OCI-LY1 (cell line): ENCODE data around the gene FOXN3.

Experiments used
- H2AFZ ChIP-seq: fragments of 200-600 bp; sonication (generic), shearing (Covaris generic); 2 replicates; pipeline ENCODE4 v1.6.0; 2014; ENCODE audit warnings: antibody characterized with exemption, mild to moderate bottlenecking, low read length
- H3F3A ChIP-seq: fragments of 200-600 bp; sonication (generic), shearing (Covaris generic); 2 replicates; pipeline ENCODE4 v1.6.0; 2014; ENCODE audit warnings: mild to moderate bottlenecking, antibody characterized with exemption, low read length, moderate library complexity; ENCODE audit not compliant: insufficient read depth
- H3K27ac ChIP-seq: fragments of 200-600 bp; sonication (generic); 2 replicates; pipeline ENCODE4 v1.5.1; 2014; ENCODE audit warnings: low read length, mixed run types, mild to moderate bottlenecking, low read depth; ENCODE audit not compliant: poor library complexity, severe bottlenecking
- H3K27me3 ChIP-seq: fragments of 200-600 bp; sonication (generic); 2 replicates; pipeline ENCODE4 v1.6.0; 2014; ENCODE audit warnings: antibody characterized with exemption, mild to moderate bottlenecking, low read length, moderate library complexity; ENCODE audit not compliant: insufficient read depth
- H3K36me3 ChIP-seq: fragments of 200-600 bp; sonication (generic); 2 replicates; pipeline ENCODE4 v1.6.1; 2014; ENCODE audit warnings: mild to moderate bottlenecking, antibody characterized with exemption, low read length, moderate library complexity, mixed read lengths; ENCODE audit not compliant: insufficient read depth
- H3K4me1 ChIP-seq: fragments of 200-600 bp; sonication (generic); 2 replicates; pipeline ENCODE4 v1.5.1; 2014; ENCODE audit warnings: mild to moderate bottlenecking, low read length, moderate library complexity; ENCODE audit not compliant: insufficient read depth, severe bottlenecking
- H3K4me2 ChIP-seq: fragments of 200-600 bp; sonication (generic), shearing (Covaris generic); 2 replicates; pipeline ENCODE4 v1.6.1; 2014; ENCODE audit warnings: low read length
- H3K4me3 ChIP-seq: fragments of 200-600 bp; sonication (generic); 2 replicates; pipeline ENCODE4 v1.5.1; 2014; ENCODE audit warnings: low read length, low read depth, mild to moderate bottlenecking, mixed read lengths; ENCODE audit not compliant: poor library complexity, severe bottlenecking
- H3K79me2 ChIP-seq: fragments of 200-600 bp; shearing (Covaris generic); 2 replicates; pipeline ENCODE4 v1.6.1; 2016; ENCODE audit warnings: mixed run types, low read length, mixed read lengths; ENCODE audit not compliant: insufficient read depth
- H3K9ac ChIP-seq: fragments of 200-600 bp; sonication (generic), shearing (Covaris generic); 2 replicates; pipeline ENCODE4 v1.6.1; 2014; ENCODE audit warnings: mild to moderate bottlenecking, low read length, mixed read lengths
- H3K9me2 ChIP-seq: fragments of 200-600 bp; sonication (generic), shearing (Covaris generic); 2 replicates; pipeline ENCODE4 v1.6.1; 2014; ENCODE audit warnings: low read depth, mild to moderate bottlenecking, low read length, mixed read lengths
- H3K9me3 ChIP-seq: fragments of 200-600 bp; shearing (Covaris generic); 2 replicates; pipeline ENCODE4 v1.6.1; 2014; ENCODE audit warnings: low read length, mixed read lengths
- H4K20me1 ChIP-seq: fragments of 200-600 bp; sonication (generic), shearing (Covaris generic); 2 replicates; pipeline ENCODE4 v1.6.0; 2016; ENCODE audit warnings: mild to moderate bottlenecking, low read length; ENCODE audit not compliant: insufficient read depth
- EZH2 ChIP-seq: fragments of 200-600 bp; sonication (generic), shearing (Covaris generic); IDR thresholded peaks from 2 replicates; pipeline ENCODE4 v1.8.0; 2017; ENCODE audit warnings: borderline replicate concordance, mixed run types, mild to moderate bottlenecking, antibody characterized with exemption, low read length, moderate library complexity, mixed read lengths
- TF ChIP-seq, protein P1 (sequence below): fragments of 200-600 bp; sonication (generic), shearing (Covaris generic); IDR thresholded peaks from 2 replicates; pipeline ENCODE4 v1.5.1; 2017; ENCODE audit warnings: mild to moderate bottlenecking, antibody characterized with exemption, low read length, moderate library complexity, mixed read lengths

Gene FOXN3

DNA sequence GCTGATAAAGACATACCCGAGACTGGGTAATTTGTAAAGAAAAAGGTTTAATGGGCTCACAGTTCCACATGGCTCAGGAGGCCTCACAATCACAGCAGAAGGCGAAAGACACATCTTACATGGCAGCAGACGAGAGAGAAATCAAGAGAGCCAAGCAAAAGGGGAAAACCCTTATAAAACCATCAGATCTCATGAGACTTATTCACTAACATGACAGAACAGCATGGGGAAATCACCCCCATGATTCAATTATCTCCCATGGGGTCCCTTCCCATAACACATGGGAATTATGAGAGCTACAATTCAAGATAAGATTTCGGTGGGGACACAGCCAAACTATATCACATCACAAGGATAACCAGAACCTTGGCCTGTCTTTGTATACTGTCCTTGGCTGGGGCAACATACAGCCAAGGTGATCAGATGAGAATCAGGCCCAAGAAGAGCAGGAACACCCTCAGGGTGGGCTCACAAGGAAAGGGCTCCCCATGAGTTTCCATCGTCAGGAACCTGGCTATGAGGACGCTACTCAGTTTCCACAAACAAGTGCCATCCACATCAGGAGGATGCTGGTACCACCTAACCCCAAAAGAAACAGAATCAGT lies 152.7 kb downstream of the FOXN3 start:
- H4K20me1 ChIP-seq, result no peaks in the 10 kb centered on the region
- H3K36me3 ChIP-seq, result no peaks in the 10 kb centered on the region
- no peak overlapping the region for H3K4me3 ChIP-seq
- no peak overlapping the region for H3K9ac ChIP-seq
- H3K4me2 ChIP-seq, result no peak overlapping the region
- H3F3A ChIP-seq, result no peaks in the 10 kb centered on the region
- H3K79me2 ChIP-seq, result no peaks in the 10 kb centered on the region
- no peak overlapping the region for H2AFZ ChIP-seq
- H3K4me1 ChIP-seq, result peaks cover 38% of the 10 kb centered on the region
- no peaks in the 10 kb centered on the region for H3K27me3 ChIP-seq
- no peaks in the 10 kb centered on the region for H3K9me2 ChIP-seq
- H3K9me3 ChIP-seq, result no peaks in the 10 kb centered on the region
- TF ChIP-seq, protein P1, sequence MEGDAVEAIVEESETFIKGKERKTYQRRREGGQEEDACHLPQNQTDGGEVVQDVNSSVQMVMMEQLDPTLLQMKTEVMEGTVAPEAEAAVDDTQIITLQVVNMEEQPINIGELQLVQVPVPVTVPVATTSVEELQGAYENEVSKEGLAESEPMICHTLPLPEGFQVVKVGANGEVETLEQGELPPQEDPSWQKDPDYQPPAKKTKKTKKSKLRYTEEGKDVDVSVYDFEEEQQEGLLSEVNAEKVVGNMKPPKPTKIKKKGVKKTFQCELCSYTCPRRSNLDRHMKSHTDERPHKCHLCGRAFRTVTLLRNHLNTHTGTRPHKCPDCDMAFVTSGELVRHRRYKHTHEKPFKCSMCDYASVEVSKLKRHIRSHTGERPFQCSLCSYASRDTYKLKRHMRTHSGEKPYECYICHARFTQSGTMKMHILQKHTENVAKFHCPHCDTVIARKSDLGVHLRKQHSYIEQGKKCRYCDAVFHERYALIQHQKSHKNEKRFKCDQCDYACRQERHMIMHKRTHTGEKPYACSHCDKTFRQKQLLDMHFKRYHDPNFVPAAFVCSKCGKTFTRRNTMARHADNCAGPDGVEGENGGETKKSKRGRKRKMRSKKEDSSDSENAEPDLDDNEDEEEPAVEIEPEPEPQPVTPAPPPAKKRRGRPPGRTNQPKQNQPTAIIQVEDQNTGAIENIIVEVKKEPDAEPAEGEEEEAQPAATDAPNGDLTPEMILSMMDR, result no peak
- TF ChIP-seq EZH2, result no peak
- no peak overlapping the region for H3K27ac ChIP-seq

DNA sequence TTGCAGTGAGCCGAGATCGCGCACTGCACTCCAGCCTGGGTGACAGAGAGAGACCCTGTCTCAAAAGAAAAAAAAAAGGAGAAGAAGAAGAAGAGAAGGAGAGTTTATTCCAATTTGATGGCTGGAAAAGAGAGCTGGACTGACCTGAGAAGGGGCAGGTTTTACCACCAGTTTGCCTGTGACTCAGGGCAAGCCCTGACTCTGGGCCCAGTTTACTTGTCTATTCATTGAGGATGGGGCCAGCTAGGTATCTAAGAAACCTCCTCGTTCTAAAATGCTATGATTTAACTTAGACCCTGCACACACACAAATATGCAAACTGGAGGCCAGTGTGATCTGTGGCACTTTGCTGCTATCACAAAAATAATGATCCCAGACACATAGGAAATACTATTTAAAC lies 155.0 kb downstream of the FOXN3 start:
- Histone ChIP-seq H3K4me3 (no peak overlapping the region), H3K4me2 (no peak overlapping the region), H3K79me2 (no peaks in the 10 kb centered on the region), H3K27me3 (no peaks in the 10 kb centered on the region), H3K9me2 (no peaks in the 10 kb centered on the region), H3K9ac (no peak overlapping the region), H2AFZ (no peak overlapping the region), H4K20me1 (no peaks in the 10 kb centered on the region), H3K9me3 (no peaks in the 10 kb centered on the region), H3K4me1 (peaks cover 15% of the 10 kb centered on the region), H3K27ac (no peak overlapping the region), H3K36me3 (no peaks in the 10 kb centered on the region), H3F3A (no peaks in the 10 kb centered on the region)
- no peak for TF ChIP-seq EZH2
- TF ChIP-seq, protein P1, result no peak

DNA sequence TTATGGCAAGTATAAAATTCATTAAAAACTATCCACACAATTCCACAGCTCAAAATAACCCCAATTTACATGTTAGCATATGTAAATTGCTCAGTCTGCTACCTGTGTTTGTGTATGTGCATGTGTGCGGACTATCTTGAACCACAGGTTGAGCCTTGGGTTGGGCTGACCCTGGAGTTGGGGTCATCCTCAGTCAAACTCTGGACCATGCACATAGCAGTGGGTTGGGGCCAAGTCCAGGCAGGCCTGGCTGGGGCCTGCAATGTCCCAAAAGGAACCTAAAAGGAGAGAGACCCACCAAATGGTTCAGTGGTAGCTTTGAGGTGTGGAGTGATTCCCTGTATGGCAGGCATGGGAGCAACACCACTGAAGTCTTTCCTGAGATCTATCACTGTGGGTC lies 156.1 kb downstream of the FOXN3 start:
- Histone ChIP-seq H3K27ac (no peak overlapping the region), H4K20me1 (no peaks in the 10 kb centered on the region), H3K9ac (no peak overlapping the region), H3K4me3 (no peak overlapping the region), H3K4me2 (no peak overlapping the region), H3K9me2 (no peaks in the 10 kb centered on the region), H3K4me1 (peaks cover 23% of the 10 kb centered on the region), H3F3A (no peaks in the 10 kb centered on the region), H2AFZ (no peak overlapping the region), H3K9me3 (no peaks in the 10 kb centered on the region), H3K27me3 (no peaks in the 10 kb centered on the region), H3K36me3 (no peaks in the 10 kb centered on the region), H3K79me2 (no peaks in the 10 kb centered on the region)
- TF ChIP-seq, protein P1, result no peak
- TF ChIP-seq EZH2, result no peak
